22Rv1 (cell line): ENCODE results near the gene GPS1.
A peak's percentile ranks its signal among the peaks of the same experiment; 100 is the strongest.

Experiments used
- H3K27ac ChIP-seq: fragments of 450-650 bp; 2 replicates; pipeline ENCODE4 v1.5.1; 2017
- CTCF ChIP-seq: fragments of 450-650 bp; IDR thresholded peaks from 2 replicates; pipeline ENCODE4 v1.5.1; 2017; ENCODE audit warnings: mild to moderate bottlenecking
- ZFX ChIP-seq: fragments of 450-650 bp; IDR thresholded peaks from 2 replicates; pipeline ENCODE4 v1.6.1; 2017; ENCODE audit warnings: antibody characterized with exemption, borderline replicate concordance

Gene GPS1

GRCh38 chr17:82012261-82012639, 39.4 kb upstream of the GPS1 start:
- TF ChIP-seq CTCF (no peak), ZFX (no peak)
- H3K27ac ChIP-seq = no peak overlapping the region

GRCh38 chr17:82012640-82013295, 38.9 kb upstream of the GPS1 start:
- H3K27ac ChIP-seq = no peak overlapping the region
- TF ChIP-seq CTCF (no peak), ZFX (no peak)

GRCh38 chr17:82013341-82013740, 38.4 kb upstream of the GPS1 start:
- no peak overlapping the region for H3K27ac ChIP-seq
- no peak for TF ChIP-seq CTCF
- TF ChIP-seq ZFX = no peak

GRCh38 chr17:82013772-82014321, 37.9 kb upstream of the GPS1 start:
- no peak for TF ChIP-seq CTCF
- TF ChIP-seq ZFX = no peak
- H3K27ac ChIP-seq = no peak overlapping the region

GRCh38 chr17:82014432-82014831, 37.3 kb upstream of the GPS1 start:
- no peak overlapping the region for H3K27ac ChIP-seq
- TF ChIP-seq CTCF = peak; percentile 30
- no peak for TF ChIP-seq ZFX

GRCh38 chr17:82014971-82015310, 36.8 kb upstream of the GPS1 start:
- no peak for TF ChIP-seq CTCF
- TF ChIP-seq ZFX = no peak
- no peak overlapping the region for H3K27ac ChIP-seq

- no peak overlapping the region for H3K27ac ChIP-seq
- TF ChIP-seq CTCF = no peak
- TF ChIP-seq ZFX = no peak
Measured at GRCh38 chr17:82015311-82015971, 36.3 kb upstream of the GPS1 start.
